ENCODE data around the gene IMMT. TPM values are rescaled to one million over a fixed set of nuclear protein-coding genes. Genes with fewer than 3 reads are reported as not detected.

Gene IMMT
- total RNA-seq, 1 experiment from 2014 or later = 97.7 TPM

GRCh38 chr2:86243272-86243671 lies 48.0 kb upstream of the IMMT start:
- H3K79me2 ChIP-seq (ENCODE audit: low read length) = no peaks in the 10 kb centered on the region
- H2AFZ ChIP-seq (ENCODE audit: low read length) = no peak overlapping the region
- ATAC-seq (no peak), DNase-seq (no peak)
- no peaks in the 10 kb centered on the region for H3K36me3 ChIP-seq (ENCODE audit: low read depth, low read length)
- peaks cover 46% of the 10 kb centered on the region for H3K27me3 ChIP-seq (ENCODE audit: low read length)
- H3K27ac ChIP-seq (ENCODE audit: low read length) = no peak overlapping the region
- BruUV-seq (replicated peaks) = no TSS peak
- H3K9ac ChIP-seq (ENCODE audit: low read length) = no peak overlapping the region
- POLR2A ChIA-PET (ENCODE audit: unreplicated experiment) = no interaction called here
- no peaks in the 10 kb centered on the region for H3K4me1 ChIP-seq (ENCODE audit: insufficient read depth, low read length)
- H3F3A ChIP-seq (ENCODE audit: low read length, unreplicated experiment) = no peaks in the 10 kb centered on the region
- H3K4me3 ChIP-seq (ENCODE audit: low read length) = no peak overlapping the region
- H3K9me2 ChIP-seq (replicated peaks; ENCODE audit: low read length) = no peaks in the 10 kb centered on the region
- CTCF ChIA-PET = no interaction called here
- no peak for TF ChIP-seq EZH2phosphoT487 (IDR thresholded peaks at IDR 0.05; ENCODE audit: borderline replicate concordance, low read length)
- no peak for TF ChIP-seq CTCF (conservative IDR thresholded peaks at IDR 0.05; ENCODE audit: low read depth, low read length)
- no peak for TF ChIP-seq EZH2 (IDR thresholded peaks at IDR 0.05; ENCODE audit: low read length, unreplicated experiment)
- no peaks in the 10 kb centered on the region for H3K9me3 ChIP-seq (ENCODE audit: low read length)
- intact Hi-C loops (cut with micrococcal nuclease) = no loop called here
- H4K20me1 ChIP-seq (ENCODE audit: low read length) = no peaks in the 10 kb centered on the region
- H3K4me2 ChIP-seq (ENCODE audit: low read length) = no peak overlapping the region

GRCh38 chr2:86241611-86242010 lies 46.3 kb upstream of the IMMT start:
- Histone ChIP-seq H2AFZ (ENCODE audit: low read length) (no peak overlapping the region), H3K27ac (ENCODE audit: low read length) (no peak overlapping the region), H3K9me3 (ENCODE audit: low read length) (no peaks in the 10 kb centered on the region), H3K27me3 (ENCODE audit: low read length) (peaks cover 54% of the 10 kb centered on the region), H3K9ac (ENCODE audit: low read length) (no peak overlapping the region), H3K9me2 (replicated peaks; ENCODE audit: low read length) (no peaks in the 10 kb centered on the region), H3K4me3 (ENCODE audit: low read length) (no peak overlapping the region), H3K4me1 (ENCODE audit: insufficient read depth, low read length) (no peaks in the 10 kb centered on the region), H3F3A (ENCODE audit: low read length, unreplicated experiment) (no peaks in the 10 kb centered on the region), H3K79me2 (ENCODE audit: low read length) (no peaks in the 10 kb centered on the region), H3K4me2 (ENCODE audit: low read length) (no peak overlapping the region), H3K36me3 (ENCODE audit: low read depth, low read length) (no peaks in the 10 kb centered on the region), H4K20me1 (ENCODE audit: low read length) (no peaks in the 10 kb centered on the region)
- DNase-seq = no peak
- TF ChIP-seq CTCF (conservative IDR thresholded peaks at IDR 0.05; ENCODE audit: low read depth, low read length) (no peak), EZH2phosphoT487 (IDR thresholded peaks at IDR 0.05; ENCODE audit: borderline replicate concordance, low read length) (no peak), EZH2 (IDR thresholded peaks at IDR 0.05; ENCODE audit: low read length, unreplicated experiment) (no peak)
- intact Hi-C loops (cut with micrococcal nuclease) = no loop called here
- CTCF ChIA-PET = no interaction called here
- ATAC-seq = no peak
- no TSS peak for BruUV-seq (replicated peaks)
- POLR2A ChIA-PET (ENCODE audit: unreplicated experiment) = no interaction called here

GRCh38 chr2:86240251-86240650 lies 45.0 kb upstream of the IMMT start:
- H4K20me1 ChIP-seq (ENCODE audit: low read length) = no peaks in the 10 kb centered on the region
- no peaks in the 10 kb centered on the region for H3K36me3 ChIP-seq (ENCODE audit: low read depth, low read length)
- no TSS peak for BruUV-seq (replicated peaks)
- POLR2A ChIA-PET (ENCODE audit: unreplicated experiment) = no interaction called here
- no peak overlapping the region for H3K4me3 ChIP-seq (ENCODE audit: low read length)
- TF ChIP-seq EZH2 (IDR thresholded peaks at IDR 0.05; ENCODE audit: low read length, unreplicated experiment) (no peak), EZH2phosphoT487 (IDR thresholded peaks at IDR 0.05; ENCODE audit: borderline replicate concordance, low read length) (no peak), CTCF (conservative IDR thresholded peaks at IDR 0.05; ENCODE audit: low read depth, low read length) (no peak)
- H3K79me2 ChIP-seq (ENCODE audit: low read length) = no peaks in the 10 kb centered on the region
- no peaks in the 10 kb centered on the region for H3F3A ChIP-seq (ENCODE audit: low read length, unreplicated experiment)
- H3K9me3 ChIP-seq (ENCODE audit: low read length) = no peaks in the 10 kb centered on the region
- no peak overlapping the region for H3K4me2 ChIP-seq (ENCODE audit: low read length)
- H3K9me2 ChIP-seq (replicated peaks; ENCODE audit: low read length) = no peaks in the 10 kb centered on the region
- no peak for DNase-seq
- intact Hi-C loops (cut with micrococcal nuclease) = no loop called here
- H3K27ac ChIP-seq (ENCODE audit: low read length) = no peak overlapping the region
- CTCF ChIA-PET = no interaction called here
- H3K27me3 ChIP-seq (ENCODE audit: low read length) = peaks cover 54% of the 10 kb centered on the region
- H2AFZ ChIP-seq (ENCODE audit: low read length) = no peak overlapping the region
- ATAC-seq = no peak
- no peak overlapping the region for H3K9ac ChIP-seq (ENCODE audit: low read length)
- H3K4me1 ChIP-seq (ENCODE audit: insufficient read depth, low read length) = no peaks in the 10 kb centered on the region

Data from PC-3 (cell line).